ENCODE results near the gene OR2D3. TPM values are rescaled to one million over a fixed set of nuclear protein-coding genes. Genes with fewer than 3 reads are reported as not detected.
A peak's percentile ranks its signal among the peaks of the same experiment; 100 is the strongest.

The OR2D3 gene
- total and polyA plus RNA-seq, 9 of the 15 experiments (the other 6 are each of a cell fraction or from before 2014, with no cell fraction given): 0.42 TPM; not detected in 8

GRCh38 chr11:6888830-6889229 lies 32.0 kb upstream of the OR2D3 start:
- ATAC-seq: no peak
- Histone ChIP-seq H4K20me1 (replicated peaks; ENCODE audit: control insufficient read depth, insufficient read depth, low read length) (no peaks in the 10 kb centered on the region), H3K9ac (ENCODE audit: insufficient read depth in 1 of 2, low read depth in 2 of 2, low read length in 2 of 2) (no peak overlapping the region), H3K9me3 (replicated peaks; ENCODE audit: control insufficient read depth, insufficient read depth, low read depth, low read length) (no peaks in the 10 kb centered on the region), H2AFZ (ENCODE audit: low read depth, low read length) (no peak overlapping the region), H3K36me3 (ENCODE audit: control insufficient read depth, insufficient read depth, low read length) (no peaks in the 10 kb centered on the region), H3K27ac (ENCODE audit: extremely low read depth, low read depth, low read length) (no peak overlapping the region), H3K9me1 (ENCODE audit: control insufficient read depth, insufficient read depth, low read length) (no peaks in the 10 kb centered on the region), H3K4me1 (replicated peaks in 1 of 2; ENCODE audit: control insufficient read depth in 2 of 2, insufficient read depth in 2 of 2, low read length in 2 of 2) (no peaks in the 10 kb centered on the region), H3K4me3 (no peak overlapping the region), H3K27me3 (ENCODE audit: control insufficient read depth in 2 of 2, insufficient read depth in 2 of 2, low read length in 2 of 2) (no peaks in the 10 kb centered on the region), H3K79me2 (ENCODE audit: control insufficient read depth, insufficient read depth, low read length) (no peaks in the 10 kb centered on the region), H3K4me2 (ENCODE audit: insufficient read depth, low read length) (no peak overlapping the region)
- WGBS (ENCODE audit: insufficient coverage, low coverage, missing lambda C conversion rate): 26% methylated on average over 4 of the region's 4 CpGs
- TF ChIP-seq RBM25 (IDR thresholded peaks at IDR 0.05; ENCODE audit: low read depth, low read length, severe bottlenecking) (peak; percentile 72), BCOR (IDR thresholded peaks at IDR 0.05) (peak; percentile 68), NFYB (IDR thresholded peaks at IDR 0.05; ENCODE audit: extremely low read depth, insufficient read length) (no peak), CGGBP1 (CRISPR knock-in tag; IDR thresholded peaks at IDR 0.05) (no peak), SMARCA4 (IDR thresholded peaks at IDR 0.05) (no peak), CREB3L1 (IDR thresholded peaks at IDR 0.05; ENCODE audit: borderline replicate concordance, low read depth) (no peak), RCOR1 (IDR thresholded peaks at IDR 0.05; ENCODE audit: borderline replicate concordance in 1 of 2, low read depth in 2 of 2, low read length in 2 of 2) (0 out of 4 replicates have a peak, but pooled peaks of 1 of the 2 experiments have one; percentile 18), NFXL1 (CRISPR knock-in tag; IDR thresholded peaks at IDR 0.05) (no peak), ETS2 (tag; IDR thresholded peaks at IDR 0.05; ENCODE audit: borderline replicate concordance, poor library complexity, severe bottlenecking) (no peak), KDM1A (IDR thresholded peaks at IDR 0.05) (peak; percentile 24 to 36; a peak in 1 of 4 replicates), ZNF146 (CRISPR knock-in tag; IDR thresholded peaks at IDR 0.05; ENCODE audit: unreplicated experiment) (peak; percentile 99), SMARCA5 (IDR thresholded peaks at IDR 0.05) (0 out of 2 replicates have a peak, but pooled peaks have one; percentile 24)
- ChIA-PET POLR2A (interaction anchor here (0.6 to 1.2 kb wide), 2 partner anchors 8 to 16 kb away, joined by 3 to 4 read pairs; no protein-coding TSS in a partner anchor), CTCF (ENCODE audit: low intra/inter-chr PET ratio) (interaction anchor here (0.6 kb wide), 1 partner anchor 166 kb away, joined by 3 read pairs; no protein-coding TSS in a partner anchor)
- no peak for FAIRE-seq
- intact Hi-C loops (cut with micrococcal nuclease) (no loop called here), in situ Hi-C loops (cut with MboI) (no loop called here)
- no peak for DNase-seq (ENCODE audit: extremely low read depth in 1 of 4, low spot score in 3 of 4)
- BruUV-seq (replicated peaks): no TSS peak
